ENCODE measurements around the gene RHOH.
A peak's percentile ranks its signal among the peaks of the same experiment; 100 is the strongest.

RHOH gene

GRCh38 chr4:40240040-40240653 lies 43.3 kb downstream of the RHOH start:
- FAIRE-seq, result no peak

- no peak for FAIRE-seq
Measured at GRCh38 chr4:40241026-40241425, 44.2 kb downstream of the RHOH start.

GRCh38 chr4:40241941-40242340 lies 45.1 kb downstream of the RHOH start:
- FAIRE-seq, result no peak

- no peak for FAIRE-seq
Measured at GRCh38 chr4:40243386-40243948, 46.6 kb downstream of the RHOH start.

- FAIRE-seq, result no peak
Measured at GRCh38 chr4:40244606-40245005, 47.8 kb downstream of the RHOH start.

- FAIRE-seq, result no peak
Measured at GRCh38 chr4:40245550-40245949, 48.7 kb downstream of the RHOH start.

- FAIRE-seq, result no peak
Measured at GRCh38 chr4:40246011-40246900, 49.4 kb downstream of the RHOH start.

- no peak for FAIRE-seq
Measured at GRCh38 chr4:40246938-40247337, 50.1 kb downstream of the RHOH start.

- FAIRE-seq, result no peak
Measured at GRCh38 chr4:40247350-40247749, 50.5 kb downstream of the RHOH start.

GRCh38 chr4:40251366-40251765 lies 54.5 kb downstream of the RHOH start:
- FAIRE-seq, result no peak

GRCh38 chr4:40253906-40254305 lies 57.1 kb downstream of the RHOH start:
- FAIRE-seq, result no peak

- FAIRE-seq, result peak; percentile 60
Measured at GRCh38 chr4:40254608-40255392, 58.0 kb downstream of the RHOH start.

- FAIRE-seq, result peak; percentile 89
Measured at GRCh38 chr4:40255393-40256281, 58.8 kb downstream of the RHOH start.

- no peak for FAIRE-seq
Measured at GRCh38 chr4:40256329-40256728, 59.5 kb downstream of the RHOH start.

- no peak for FAIRE-seq
Measured at GRCh38 chr4:40256817-40257216, 60.0 kb downstream of the RHOH start.

- no peak for FAIRE-seq
Measured at GRCh38 chr4:40258627-40259026, 61.8 kb downstream of the RHOH start.

GRCh38 chr4:40261231-40262076 lies 64.6 kb downstream of the RHOH start:
- FAIRE-seq, result no peak

GRCh38 chr4:40262077-40262528 lies 65.3 kb downstream of the RHOH start:
- no peak for FAIRE-seq

GRCh38 chr4:40262861-40263260 lies 66.0 kb downstream of the RHOH start:
- FAIRE-seq, result no peak

GRCh38 chr4:40264497-40264896 lies 67.7 kb downstream of the RHOH start:
- FAIRE-seq, result no peak

Measured in G401.6 (cell line).